GM23338 (cell line): ENCODE results near the gene GRIN2A. TPM values are rescaled to one million over a fixed set of nuclear protein-coding genes. Genes with fewer than 3 reads are reported as not detected.

ENCODE experiments used
- ATAC-seq: fragments of 200-7000 bp; cut with Tn5 transposase; 3 replicates; pipeline ENCODE4 v1.9.1; 2020
- DNase-seq: peaks from one replicate; pipeline ENCODE4 v3.0.0-alpha.2; 2015; ENCODE audit warnings: low spot score
- H2AFZ ChIP-seq: fragments of 200-600 bp; sonication (generic); 2 replicates; pipeline ENCODE4 v1.8.0; 2016; ENCODE audit warnings: antibody characterized with exemption, mild to moderate bottlenecking, moderate library complexity
- H3F3A ChIP-seq: fragments of 200-600 bp; sonication (generic); replicated peaks from 2 replicates; pipeline ENCODE4 v1.8.0; 2017; ENCODE audit warnings: antibody characterized with exemption, mixed run types, low read depth
- H3K27ac ChIP-seq: fragments of 200-600 bp; sonication (generic); 2 replicates; pipeline ENCODE4 v1.6.1; 2016; ENCODE audit warnings: low read depth
- H3K27me3 ChIP-seq: fragments of 200-600 bp; sonication (generic); 2 replicates; pipeline ENCODE4 v1.8.0; 2016; ENCODE audit warnings: mild to moderate bottlenecking, mixed run types, moderate library complexity; ENCODE audit not compliant: insufficient read depth
- H3K36me3 ChIP-seq: fragments of 200-600 bp; sonication (generic); 2 replicates; pipeline ENCODE4 v1.8.0; 2016; ENCODE audit warnings: mild to moderate bottlenecking; ENCODE audit not compliant: insufficient read depth
- H3K4me1 ChIP-seq: fragments of 200-600 bp; sonication (generic); 2 replicates; pipeline ENCODE4 v1.8.0; 2016; ENCODE audit warnings: mild to moderate bottlenecking, moderate library complexity; ENCODE audit not compliant: insufficient read depth
- H3K4me2 ChIP-seq: fragments of 200-600 bp; sonication (generic); 2 replicates; pipeline ENCODE4 v1.7.1; 2017; ENCODE audit warnings: mixed run types
- H3K4me3 ChIP-seq: fragments of 200-600 bp; sonication (generic); 2 replicates; pipeline ENCODE4 v1.6.1; 2016; ENCODE audit warnings: mixed run types
- H3K79me2 ChIP-seq: fragments of 200-600 bp; sonication (generic); replicated peaks from 2 replicates; pipeline ENCODE4 v1.8.0; 2017; ENCODE audit warnings: mild to moderate bottlenecking; ENCODE audit not compliant: insufficient read depth
- H3K9me2 ChIP-seq: fragments of 200-600 bp; sonication (generic); 2 replicates; pipeline ENCODE4 v1.8.0; 2017; ENCODE audit not compliant: insufficient read depth
- H4K20me1 ChIP-seq: fragments of 200-600 bp; sonication (generic); replicated peaks from 2 replicates; pipeline ENCODE4 v1.8.0; 2017; ENCODE audit warnings: mild to moderate bottlenecking; ENCODE audit not compliant: insufficient read depth
- H3K27ac Mint-ChIP-seq: 2 replicates; pipeline ENCODE4 v1.8.0; 2020; ENCODE audit warnings: inconsistent platforms, mild to moderate bottlenecking, moderate library complexity, mixed read lengths
- H3K27me3 Mint-ChIP-seq: 3 replicates; pipeline ENCODE4 v1.8.0; 2022; ENCODE audit warnings: low read depth, mild to moderate bottlenecking, moderate library complexity, mixed read lengths, inconsistent platforms; ENCODE audit not compliant: insufficient read depth, poor library complexity
- H3K36me3 Mint-ChIP-seq: 3 replicates; pipeline ENCODE4 v1.8.0; 2021; ENCODE audit warnings: low read depth, mild to moderate bottlenecking, inconsistent platforms, moderate library complexity, mixed read lengths
- H3K4me1 Mint-ChIP-seq: 3 replicates; pipeline ENCODE4 v1.8.0; 2020; ENCODE audit warnings: mild to moderate bottlenecking, inconsistent platforms, mixed read lengths
- H3K4me3 Mint-ChIP-seq: 3 replicates; pipeline ENCODE4 v1.8.0; 2021; ENCODE audit warnings: moderate library complexity, mild to moderate bottlenecking, inconsistent platforms, mixed read lengths
- H3K9me3 Mint-ChIP-seq: 3 replicates; pipeline ENCODE4 v1.8.0; 2020; ENCODE audit warnings: moderate library complexity, mild to moderate bottlenecking, inconsistent platforms, mixed read lengths
- EZH2phosphoT487 ChIP-seq: fragments of 200-600 bp; sonication (generic); IDR thresholded peaks from one replicate; pipeline ENCODE4 v1.8.1; 2018; ENCODE audit warnings: antibody characterized with exemption; ENCODE audit not compliant: unreplicated experiment
- JUNB ChIP-seq: IDR thresholded peaks from one replicate; pipeline ENCODE4 v1.6.1; 2016; ENCODE audit warnings: antibody characterized with exemption; ENCODE audit not compliant: unreplicated experiment
- STAT1 ChIP-seq: IDR thresholded peaks from one replicate; pipeline ENCODE4 v1.6.1; 2016; ENCODE audit warnings: antibody characterized with exemption; ENCODE audit not compliant: unreplicated experiment
- polyA plus RNA-seq: library from polyadenylated mRNA; unstranded; fragments of >200 nt; fragmentation: Nextera tagmentation; extraction: Ambion mirVana; gene quantifications from 2 replicates; pipeline ENCODE4 v1.2.1, GENCODE V29; 2016
- total RNA-seq: library from RNA; depleted of rRNA; stranded (reverse); fragments of >200 nt; shearing (Covaris generic); gene quantifications from 2 replicates; pipeline ENCODE4 v1.2.3, GENCODE V29; 2014
- TF ChIP-seq, protein P1 (sequence below): fragments of 250-450 bp; sonication (Bioruptor Pico); IDR thresholded peaks from 2 replicates; pipeline ENCODE4 v1.5.0; 2020; ENCODE audit warnings: mild to moderate bottlenecking, moderate library complexity

Gene GRIN2A
- total and polyA plus RNA-seq, 2 experiments from 2014 or later: 0.89 to 5.1 TPM

GRCh38 chr16:9976601-9977000, 205.6 kb downstream of the GRIN2A start:
- Histone ChIP-seq H3K27ac (no peak overlapping the region), H3K4me1 (peaks cover 19% of the 10 kb centered on the region), H4K20me1 (no peaks in the 10 kb centered on the region), H3K27me3 (peaks cover 12% of the 10 kb centered on the region; the same call in 1 of the 2 replicates), H3F3A (no peaks in the 10 kb centered on the region), H3K4me2 (no peak overlapping the region), H2AFZ (no peak overlapping the region), H3K9me2 (no peaks in the 10 kb centered on the region), H3K36me3 (no peaks in the 10 kb centered on the region), H3K4me3 (no peak overlapping the region), H3K79me2 (no peaks in the 10 kb centered on the region)
- Mint-ChIP-seq H3K27ac (no peak overlapping the region), H3K4me3 (no peak overlapping the region), H3K36me3 (peaks cover 5% of the 10 kb centered on the region; the same call in 2 of the 3 replicates), H3K4me1 (peaks cover 27% of the 10 kb centered on the region), H3K27me3 (peaks cover 10% of the 10 kb centered on the region), H3K9me3 (peaks cover 7% of the 10 kb centered on the region; the same call in 2 of the 3 replicates)
- TF ChIP-seq JUNB: no peak
- DNase-seq (no peak), ATAC-seq (no peak)

GRCh38 chr16:9971907-9972306, 210.3 kb downstream of the GRIN2A start:
- peaks cover 5% of the 10 kb centered on the region; the same call in 2 of the 3 replicates for H3K36me3 Mint-ChIP-seq
- H3K4me3 Mint-ChIP-seq: no peak overlapping the region
- peaks cover 7% of the 10 kb centered on the region; the same call in 2 of the 3 replicates for H3K9me3 Mint-ChIP-seq
- Histone ChIP-seq H3K79me2 (no peaks in the 10 kb centered on the region), H4K20me1 (no peaks in the 10 kb centered on the region), H3K4me3 (no peak overlapping the region), H3K4me2 (peak overlapping the region; percentile 6), H3F3A (no peaks in the 10 kb centered on the region), H3K4me1 (peaks cover 35% of the 10 kb centered on the region), H2AFZ (no peak overlapping the region), H3K27ac (no peak overlapping the region), H3K36me3 (no peaks in the 10 kb centered on the region), H3K9me2 (peaks cover 2% of the 10 kb centered on the region; the same call in 1 of the 2 replicates), H3K27me3 (peaks cover 37% of the 10 kb centered on the region)
- peaks cover 35% of the 10 kb centered on the region for H3K4me1 Mint-ChIP-seq
- peaks cover 17% of the 10 kb centered on the region for H3K27me3 Mint-ChIP-seq
- DNase-seq (peak; percentile 54), ATAC-seq (peak; percentile 91)
- H3K27ac Mint-ChIP-seq: no peak overlapping the region
- TF ChIP-seq STAT1: no peak
- TF ChIP-seq, protein P1, sequence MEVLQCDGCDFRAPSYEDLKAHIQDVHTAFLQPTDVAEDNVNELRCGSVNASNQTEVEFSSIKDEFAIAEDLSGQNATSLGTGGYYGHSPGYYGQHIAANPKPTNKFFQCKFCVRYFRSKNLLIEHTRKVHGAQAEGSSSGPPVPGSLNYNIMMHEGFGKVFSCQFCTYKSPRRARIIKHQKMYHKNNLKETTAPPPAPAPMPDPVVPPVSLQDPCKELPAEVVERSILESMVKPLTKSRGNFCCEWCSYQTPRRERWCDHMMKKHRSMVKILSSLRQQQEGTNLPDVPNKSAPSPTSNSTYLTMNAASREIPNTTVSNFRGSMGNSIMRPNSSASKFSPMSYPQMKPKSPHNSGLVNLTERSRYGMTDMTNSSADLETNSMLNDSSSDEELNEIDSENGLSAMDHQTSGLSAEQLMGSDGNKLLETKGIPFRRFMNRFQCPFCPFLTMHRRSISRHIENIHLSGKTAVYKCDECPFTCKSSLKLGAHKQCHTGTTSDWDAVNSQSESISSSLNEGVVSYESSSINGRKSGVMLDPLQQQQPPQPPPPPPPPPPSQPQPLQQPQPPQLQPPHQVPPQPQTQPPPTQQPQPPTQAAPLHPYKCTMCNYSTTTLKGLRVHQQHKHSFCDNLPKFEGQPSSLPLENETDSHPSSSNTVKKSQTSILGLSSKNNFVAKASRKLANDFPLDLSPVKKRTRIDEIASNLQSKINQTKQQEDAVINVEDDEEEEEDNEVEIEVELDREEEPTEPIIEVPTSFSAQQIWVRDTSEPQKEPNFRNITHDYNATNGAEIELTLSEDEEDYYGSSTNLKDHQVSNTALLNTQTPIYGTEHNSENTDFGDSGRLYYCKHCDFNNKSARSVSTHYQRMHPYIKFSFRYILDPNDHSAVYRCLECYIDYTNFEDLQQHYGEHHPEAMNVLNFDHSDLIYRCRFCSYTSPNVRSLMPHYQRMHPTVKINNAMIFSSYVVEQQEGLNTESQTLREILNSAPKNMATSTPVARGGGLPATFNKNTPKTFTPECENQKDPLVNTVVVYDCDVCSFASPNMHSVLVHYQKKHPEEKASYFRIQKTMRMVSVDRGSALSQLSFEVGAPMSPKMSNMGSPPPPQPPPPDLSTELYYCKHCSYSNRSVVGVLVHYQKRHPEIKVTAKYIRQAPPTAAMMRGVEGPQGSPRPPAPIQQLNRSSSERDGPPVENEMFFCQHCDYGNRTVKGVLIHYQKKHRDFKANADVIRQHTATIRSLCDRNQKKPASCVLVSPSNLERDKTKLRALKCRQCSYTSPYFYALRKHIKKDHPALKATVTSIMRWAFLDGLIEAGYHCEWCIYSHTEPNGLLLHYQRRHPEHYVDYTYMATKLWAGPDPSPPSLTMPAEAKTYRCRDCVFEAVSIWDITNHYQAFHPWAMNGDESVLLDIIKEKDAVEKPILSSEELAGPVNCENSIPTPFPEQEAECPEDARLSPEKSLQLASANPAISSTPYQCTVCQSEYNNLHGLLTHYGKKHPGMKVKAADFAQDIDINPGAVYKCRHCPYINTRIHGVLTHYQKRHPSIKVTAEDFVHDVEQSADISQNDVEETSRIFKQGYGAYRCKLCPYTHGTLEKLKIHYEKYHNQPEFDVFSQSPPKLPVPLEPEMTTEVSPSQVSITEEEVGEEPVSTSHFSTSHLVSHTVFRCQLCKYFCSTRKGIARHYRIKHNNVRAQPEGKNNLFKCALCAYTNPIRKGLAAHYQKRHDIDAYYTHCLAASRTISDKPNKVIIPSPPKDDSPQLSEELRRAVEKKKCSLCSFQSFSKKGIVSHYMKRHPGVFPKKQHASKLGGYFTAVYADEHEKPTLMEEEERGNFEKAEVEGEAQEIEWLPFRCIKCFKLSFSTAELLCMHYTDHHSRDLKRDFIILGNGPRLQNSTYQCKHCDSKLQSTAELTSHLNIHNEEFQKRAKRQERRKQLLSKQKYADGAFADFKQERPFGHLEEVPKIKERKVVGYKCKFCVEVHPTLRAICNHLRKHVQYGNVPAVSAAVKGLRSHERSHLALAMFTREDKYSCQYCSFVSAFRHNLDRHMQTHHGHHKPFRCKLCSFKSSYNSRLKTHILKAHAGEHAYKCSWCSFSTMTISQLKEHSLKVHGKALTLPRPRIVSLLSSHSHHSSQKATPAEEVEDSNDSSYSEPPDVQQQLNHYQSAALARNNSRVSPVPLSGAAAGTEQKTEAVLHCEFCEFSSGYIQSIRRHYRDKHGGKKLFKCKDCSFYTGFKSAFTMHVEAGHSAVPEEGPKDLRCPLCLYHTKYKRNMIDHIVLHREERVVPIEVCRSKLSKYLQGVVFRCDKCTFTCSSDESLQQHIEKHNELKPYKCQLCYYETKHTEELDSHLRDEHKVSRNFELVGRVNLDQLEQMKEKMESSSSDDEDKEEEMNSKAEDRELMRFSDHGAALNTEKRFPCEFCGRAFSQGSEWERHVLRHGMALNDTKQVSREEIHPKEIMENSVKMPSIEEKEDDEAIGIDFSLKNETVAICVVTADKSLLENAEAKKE (CRISPR knock-in tag): peak; percentile 98
- TF ChIP-seq EZH2phosphoT487: no peak
